Muscle layer of duodenum (tissue), 2 donors: ENCODE data around the gene OR8B8.
"Not testable (repeated sequence)": the region's sequence is repeated elsewhere in the genome, so short reads cannot be mapped to it uniquely, and the experiment has no call there.

Experiments
- H3K27ac ChIP-seq: one replicate; pipeline ENCODE4 v1.7.0; 2013; ENCODE audit warnings: mild to moderate bottlenecking, low read length
- H3K27me3 ChIP-seq: one replicate; pipeline ENCODE4 v1.7.0; 2013; ENCODE audit warnings: low read depth, mild to moderate bottlenecking, control low read depth, low read length
- H3K36me3 ChIP-seq, 2 donors: one replicate each; pipeline ENCODE4 v1.7.0; 2013; ENCODE audit warnings: low read length in 2 of 2, control low read depth in 1 of 2, mild to moderate bottlenecking in 1 of 2; ENCODE audit not compliant: insufficient read depth in 2 of 2, control insufficient read depth in 1 of 2
- H3K4me1 ChIP-seq, 2 donors: one replicate each; pipeline ENCODE4 v1.7.0; 2013; ENCODE audit warnings: low read length in 2 of 2, mild to moderate bottlenecking in 2 of 2, control low read depth in 1 of 2, moderate library complexity in 1 of 2; ENCODE audit not compliant: insufficient read depth in 2 of 2, control insufficient read depth in 1 of 2
- H3K4me3 ChIP-seq, 2 donors: one replicate each; pipeline ENCODE4 v1.7.0; 2013; ENCODE audit warnings: low read length in 2 of 2, low read depth in 1 of 2, mild to moderate bottlenecking in 1 of 2
- H3K9me3 ChIP-seq, 2 donors: one replicate each; pipeline ENCODE4 v1.7.0; 2013; ENCODE audit warnings: low read length in 2 of 2, control low read depth in 1 of 2, mild to moderate bottlenecking in 1 of 2; ENCODE audit not compliant: control insufficient read depth in 1 of 2
- donor health status: healthy.

Gene OR8B8

GRCh38 chr11:124396847-124397246 is 48.6 kb downstream of the OR8B8 start:
- H3K36me3 ChIP-seq, H3K4me3 ChIP-seq, H3K27ac ChIP-seq, H3K27me3 ChIP-seq, H3K9me3 ChIP-seq, H3K4me1 ChIP-seq: not testable (repeated sequence)

- Histone ChIP-seq H3K9me3 (no peaks in the 10 kb centered on the region), H3K36me3 (no peaks in the 10 kb centered on the region), H3K27me3 (no peaks in the 10 kb centered on the region), H3K4me1 (no peaks in the 10 kb centered on the region), H3K4me3 (no peak overlapping the region), H3K27ac (no peak overlapping the region)
These were observed 51.1 kb downstream of the OR8B8 start for GRCh38 chr11:124394408-124394807.
